Hepatocyte (in vitro differentiated cells): ENCODE measurements around the gene HAUS7. TPM values are rescaled to one million over a fixed set of nuclear protein-coding genes. Genes with fewer than 3 reads are reported as not detected.

ENCODE experiments used
- DNase-seq: peaks from one replicate; pipeline ENCODE4 v3.0.0-alpha.2; 2016; ENCODE audit warnings: low spot score
- H2AFZ ChIP-seq: fragments of 200-600 bp; sonication (generic); 2 replicates; pipeline ENCODE4 v1.6.0; 2016; ENCODE audit warnings: antibody characterized with exemption, mild to moderate bottlenecking
- H3K27ac ChIP-seq: fragments of 200-600 bp; sonication (generic); 2 replicates; pipeline ENCODE4 v1.5.1; 2016; ENCODE audit warnings: mild to moderate bottlenecking
- H3K27me3 ChIP-seq: fragments of 200-600 bp; sonication (generic); 2 replicates; pipeline ENCODE4 v1.6.1; 2016
- H3K36me3 ChIP-seq: fragments of 200-600 bp; sonication (generic); replicated peaks from 2 replicates; pipeline ENCODE4 v1.5.1; 2016; ENCODE audit warnings: low read depth; ENCODE audit not compliant: insufficient read depth
- H3K4me1 ChIP-seq: fragments of 200-600 bp; sonication (generic); 2 replicates; pipeline ENCODE4 v1.5.1; 2016; ENCODE audit warnings: mild to moderate bottlenecking, moderate library complexity; ENCODE audit not compliant: insufficient read depth
- H3K4me2 ChIP-seq: fragments of 200-600 bp; sonication (generic); 2 replicates; pipeline ENCODE4 v1.6.0; 2016
- H3K4me3 ChIP-seq: fragments of 200-600 bp; sonication (generic); 2 replicates; pipeline ENCODE4 v1.5.1; 2016; ENCODE audit warnings: mild to moderate bottlenecking
- H3K79me2 ChIP-seq: fragments of 200-600 bp; sonication (generic); 2 replicates; pipeline ENCODE4 v1.6.0; 2017; ENCODE audit warnings: mild to moderate bottlenecking
- H3K9me2 ChIP-seq: fragments of 200-600 bp; sonication (generic); replicated peaks from 2 replicates; pipeline ENCODE4 v1.6.0; 2017; ENCODE audit warnings: mild to moderate bottlenecking; ENCODE audit not compliant: insufficient read depth
- H3K9me3 ChIP-seq: fragments of 200-600 bp; sonication (generic); 2 replicates; pipeline ENCODE4 v1.5.1; 2016; ENCODE audit warnings: low read depth, mild to moderate bottlenecking
- H4K20me1 ChIP-seq: fragments of 200-600 bp; sonication (generic); 2 replicates; pipeline ENCODE4 v1.6.0; 2016; ENCODE audit warnings: mild to moderate bottlenecking; ENCODE audit not compliant: insufficient read depth, poor library complexity, severe bottlenecking
- EZH2 ChIP-seq: fragments of 200-600 bp; sonication (generic); IDR thresholded peaks from 2 replicates; pipeline ENCODE4 v1.6.1; 2016; ENCODE audit warnings: antibody characterized with exemption, mild to moderate bottlenecking, borderline replicate concordance
- EZH2phosphoT487 ChIP-seq: fragments of 200-600 bp; sonication (generic); IDR thresholded peaks from one replicate; pipeline ENCODE4 v1.6.1; 2018; ENCODE audit warnings: antibody characterized with exemption, mild to moderate bottlenecking, low read depth, moderate library complexity; ENCODE audit not compliant: unreplicated experiment, severe bottlenecking
- WGBS: methylation state at CpG from one replicate; pipeline ENCODE4 v1.1.6; 2016; ENCODE audit warnings: low lambda C conversion rate; ENCODE audit errors: missing lambda C conversion rate; 5-methylcytosine and 5-hydroxymethylcytosine counted together
- polyA plus RNA-seq: library from polyadenylated mRNA; unstranded; fragments of >200 nt; fragmentation: Nextera tagmentation; extraction: Ambion mirVana; gene quantifications from 2 replicates; pipeline ENCODE4 v1.2.1, GENCODE V29; 2016
- total RNA-seq: library from RNA; depleted of rRNA; stranded (reverse); fragments of >200 nt; gene quantifications from 2 replicates; pipeline ENCODE4 v1.2.3, GENCODE V29; 2014
- TF ChIP-seq, protein P1 (sequence below): fragments of 200-600 bp; sonication (generic); IDR thresholded peaks from 2 replicates; pipeline ENCODE4 v1.5.1; 2016; ENCODE audit warnings: antibody characterized with exemption, mild to moderate bottlenecking; ENCODE audit not compliant: poor library complexity

Gene HAUS7
- total and polyA plus RNA-seq, 2 experiments from 2014 or later: 17.5 to 23.1 TPM

DNA sequence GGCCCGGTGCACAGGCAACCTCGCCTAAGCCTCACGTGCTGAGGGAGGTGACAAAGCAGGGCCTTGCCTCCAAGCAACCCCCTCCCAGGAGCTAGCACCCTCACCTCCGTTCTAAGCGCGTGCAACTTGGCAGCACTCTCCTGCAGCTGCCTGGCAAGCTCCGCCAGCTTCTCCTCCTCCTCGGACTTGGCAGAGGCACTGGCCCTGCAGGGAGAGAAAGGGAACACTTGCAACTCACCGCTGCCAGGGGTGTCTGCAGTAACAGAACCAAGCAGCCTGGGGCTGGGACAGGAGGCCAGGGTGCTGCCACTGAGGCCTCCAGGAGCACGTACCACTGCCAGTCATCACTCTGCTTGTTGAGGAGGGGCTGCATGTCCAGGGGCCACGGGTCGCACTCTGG lies 14.2 kb downstream of the HAUS7 start:
- 96% methylated on average over 9 of the region's 12 CpGs for WGBS
- Histone ChIP-seq H3K4me1 (no peaks in the 10 kb centered on the region), H3K9me2 (no peaks in the 10 kb centered on the region), H3K27ac (no peak overlapping the region), H3K4me3 (no peak overlapping the region), H3K36me3 (no peaks in the 10 kb centered on the region), H3K9me3 (no peaks in the 10 kb centered on the region), H3K4me2 (no peak overlapping the region), H4K20me1 (no peaks in the 10 kb centered on the region), H3K27me3 (no peaks in the 10 kb centered on the region), H3K79me2 (no peaks in the 10 kb centered on the region), H2AFZ (no peak overlapping the region)
- no peak for DNase-seq
- TF ChIP-seq EZH2phosphoT487 (no peak), EZH2 (no peak)
- TF ChIP-seq, protein P1, sequence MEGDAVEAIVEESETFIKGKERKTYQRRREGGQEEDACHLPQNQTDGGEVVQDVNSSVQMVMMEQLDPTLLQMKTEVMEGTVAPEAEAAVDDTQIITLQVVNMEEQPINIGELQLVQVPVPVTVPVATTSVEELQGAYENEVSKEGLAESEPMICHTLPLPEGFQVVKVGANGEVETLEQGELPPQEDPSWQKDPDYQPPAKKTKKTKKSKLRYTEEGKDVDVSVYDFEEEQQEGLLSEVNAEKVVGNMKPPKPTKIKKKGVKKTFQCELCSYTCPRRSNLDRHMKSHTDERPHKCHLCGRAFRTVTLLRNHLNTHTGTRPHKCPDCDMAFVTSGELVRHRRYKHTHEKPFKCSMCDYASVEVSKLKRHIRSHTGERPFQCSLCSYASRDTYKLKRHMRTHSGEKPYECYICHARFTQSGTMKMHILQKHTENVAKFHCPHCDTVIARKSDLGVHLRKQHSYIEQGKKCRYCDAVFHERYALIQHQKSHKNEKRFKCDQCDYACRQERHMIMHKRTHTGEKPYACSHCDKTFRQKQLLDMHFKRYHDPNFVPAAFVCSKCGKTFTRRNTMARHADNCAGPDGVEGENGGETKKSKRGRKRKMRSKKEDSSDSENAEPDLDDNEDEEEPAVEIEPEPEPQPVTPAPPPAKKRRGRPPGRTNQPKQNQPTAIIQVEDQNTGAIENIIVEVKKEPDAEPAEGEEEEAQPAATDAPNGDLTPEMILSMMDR: no peak

DNA sequence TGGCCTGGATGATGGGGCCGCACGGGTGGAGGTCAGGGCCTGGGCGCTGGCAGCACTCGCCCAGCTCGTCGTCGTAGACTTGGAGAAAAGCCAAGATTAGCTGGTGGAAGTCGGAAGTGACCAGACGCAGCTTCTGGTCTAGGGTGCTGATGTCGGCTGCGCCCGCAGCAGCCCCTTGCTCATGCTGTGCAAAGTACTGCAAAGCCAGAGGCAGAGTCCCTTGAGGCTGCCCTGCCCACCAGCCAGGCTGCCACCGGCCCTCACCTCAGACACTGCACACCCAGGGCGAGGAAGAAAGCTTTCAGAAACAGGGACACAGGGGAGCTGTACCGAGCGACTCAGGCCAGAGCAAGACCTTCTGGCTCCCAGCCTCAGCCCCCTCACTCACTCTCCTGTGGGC lies 14.8 kb downstream of the HAUS7 start:
- no peak overlapping the region for H2AFZ ChIP-seq
- no peak for DNase-seq
- H3K9me3 ChIP-seq: no peaks in the 10 kb centered on the region
- no peaks in the 10 kb centered on the region for H3K36me3 ChIP-seq
- no peaks in the 10 kb centered on the region for H3K27me3 ChIP-seq
- H3K4me2 ChIP-seq: no peak overlapping the region
- no peaks in the 10 kb centered on the region for H3K79me2 ChIP-seq
- no peaks in the 10 kb centered on the region for H4K20me1 ChIP-seq
- H3K27ac ChIP-seq: no peak overlapping the region
- H3K4me3 ChIP-seq: no peak overlapping the region
- no peaks in the 10 kb centered on the region for H3K4me1 ChIP-seq
- 89% methylated on average over 15 of the region's 16 CpGs for WGBS
- no peaks in the 10 kb centered on the region for H3K9me2 ChIP-seq
- TF ChIP-seq EZH2phosphoT487: no peak
- TF ChIP-seq, protein P1: no peak

DNA sequence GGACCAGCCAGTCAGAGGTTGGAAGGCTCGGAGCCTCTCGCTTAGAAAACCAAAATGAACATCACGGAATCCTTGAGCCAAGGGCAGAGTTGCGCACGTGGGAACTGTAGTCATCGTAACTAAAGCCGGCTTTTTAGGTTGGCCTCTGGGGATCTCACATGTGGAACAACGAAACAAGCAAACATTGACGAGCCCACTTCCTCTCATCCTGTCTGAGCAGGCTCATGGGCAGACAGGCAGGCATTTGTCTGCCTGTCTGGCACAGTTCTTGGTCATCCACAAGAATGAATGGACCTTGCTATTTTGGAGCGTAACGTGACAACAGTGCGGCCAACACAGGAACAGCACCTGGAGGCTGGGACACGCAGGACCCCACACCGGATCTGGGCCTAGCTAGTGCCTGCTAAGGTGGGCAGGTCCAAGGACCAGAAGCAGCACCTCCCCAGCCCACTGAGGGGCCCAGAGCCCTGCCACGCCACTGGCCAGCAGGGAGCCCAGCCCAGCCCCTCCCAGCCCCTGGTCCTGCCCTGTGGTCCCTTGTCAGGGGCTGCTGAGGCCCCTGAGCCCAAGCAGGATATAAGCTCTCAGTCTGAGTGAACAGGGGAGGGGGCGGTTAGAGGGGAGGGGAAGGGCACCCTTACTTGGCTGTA lies 15.3 kb downstream of the HAUS7 start:
- DNase-seq: no peak
- Histone ChIP-seq H3K4me2 (no peak overlapping the region), H2AFZ (no peak overlapping the region), H3K79me2 (no peaks in the 10 kb centered on the region), H3K27me3 (no peaks in the 10 kb centered on the region), H4K20me1 (no peaks in the 10 kb centered on the region), H3K9me3 (no peaks in the 10 kb centered on the region), H3K27ac (no peak overlapping the region), H3K36me3 (no peaks in the 10 kb centered on the region), H3K4me1 (no peaks in the 10 kb centered on the region), H3K9me2 (no peaks in the 10 kb centered on the region), H3K4me3 (no peak overlapping the region)
- TF ChIP-seq, protein P1: no peak
- TF ChIP-seq EZH2phosphoT487 (no peak), EZH2 (no peak)
- 89% methylated on average over 15 of the region's 16 CpGs for WGBS

DNA sequence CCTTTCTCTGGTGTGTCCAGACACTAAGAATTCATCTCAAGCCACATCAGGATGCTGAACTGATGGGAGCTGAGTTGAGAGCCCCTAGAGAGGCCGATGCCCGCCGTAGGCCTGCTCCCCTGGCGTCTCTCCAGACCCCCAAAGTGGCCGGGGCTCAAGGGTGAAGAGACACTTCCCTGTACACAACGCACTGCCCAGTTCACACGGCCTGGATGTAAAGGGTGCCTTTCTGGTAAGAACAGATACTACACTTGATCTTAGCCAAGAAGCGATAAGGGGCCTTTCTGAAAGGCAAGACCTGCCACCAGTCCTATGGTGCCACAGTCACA lies 19.5 kb downstream of the HAUS7 start:
- Histone ChIP-seq H4K20me1 (no peaks in the 10 kb centered on the region), H3K4me2 (no peak overlapping the region), H3K9me2 (no peaks in the 10 kb centered on the region), H3K79me2 (no peaks in the 10 kb centered on the region), H2AFZ (no peak overlapping the region), H3K9me3 (no peaks in the 10 kb centered on the region), H3K27ac (no peak overlapping the region), H3K4me3 (no peak overlapping the region), H3K36me3 (no peaks in the 10 kb centered on the region), H3K27me3 (no peaks in the 10 kb centered on the region), H3K4me1 (no peaks in the 10 kb centered on the region)
- DNase-seq: no peak
- TF ChIP-seq EZH2phosphoT487 (no peak), EZH2 (no peak)
- TF ChIP-seq, protein P1: no peak
- 75% methylated on average over 8 of the region's 8 CpGs for WGBS
